Immature natural killer cell (primary cell): ENCODE measurements around the gene AVL9. TPM values are rescaled to one million over a fixed set of nuclear protein-coding genes. Genes with fewer than 3 reads are reported as not detected.
"Not testable (repeated sequence)": the region's sequence is repeated elsewhere in the genome, so short reads cannot be mapped to it uniquely, and the experiment has no call there.

Experiments used
- DNase-seq, 3 donors: peaks; one replicate each; pipeline ENCODE4 v3.0.0; 2022; ENCODE audit warnings: mixed read lengths in 1 of 3
- H3K27ac Mint-ChIP-seq, 6 donors: one replicate each; pipeline ENCODE4 v1.8.0; 2020; ENCODE audit warnings: mixed read lengths in 6 of 6, mild to moderate bottlenecking in 5 of 6, inconsistent platforms in 4 of 6, moderate library complexity in 3 of 6
- H3K27me3 Mint-ChIP-seq, 3 donors: one replicate each; pipeline ENCODE4 v1.8.0; 2020 to 2021; ENCODE audit warnings: low read depth in 3 of 3, mild to moderate bottlenecking in 3 of 3, mixed read lengths in 3 of 3, moderate library complexity in 3 of 3, inconsistent platforms in 1 of 3
- H3K36me3 Mint-ChIP-seq, 3 donors: one replicate each; pipeline ENCODE4 v1.8.0; 2020; ENCODE audit warnings: mixed read lengths in 3 of 3, inconsistent platforms in 2 of 3, mild to moderate bottlenecking in 2 of 3
- H3K4me1 Mint-ChIP-seq, 2 donors: one replicate each; pipeline ENCODE4 v1.8.0; 2020; ENCODE audit warnings: inconsistent platforms in 2 of 2, mild to moderate bottlenecking in 2 of 2, mixed read lengths in 2 of 2, moderate library complexity in 1 of 2
- H3K4me3 Mint-ChIP-seq, 5 donors: one replicate each; pipeline ENCODE4 v1.8.0; 2020; ENCODE audit warnings: mild to moderate bottlenecking in 5 of 5, mixed read lengths in 5 of 5, inconsistent platforms in 3 of 5, moderate library complexity in 3 of 5
- H3K9me3 Mint-ChIP-seq, 6 donors: one replicate each; pipeline ENCODE4 v1.8.0; 2020; ENCODE audit warnings: mild to moderate bottlenecking in 6 of 6, mixed read lengths in 6 of 6, inconsistent platforms in 4 of 6, moderate library complexity in 3 of 6
- polyA plus RNA-seq, 3 donors: library from polyadenylated mRNA; unstranded; fragments of 300-500 nt; fragmentation: Illumina TruSeq; gene quantifications; one replicate each; pipeline ENCODE4 v1.2.3, GENCODE V29; 2021

The AVL9 gene
- polyA plus RNA-seq, 3 donors from 2014 or later: 8.4 to 14.5 (median 9.3) TPM

DNA sequence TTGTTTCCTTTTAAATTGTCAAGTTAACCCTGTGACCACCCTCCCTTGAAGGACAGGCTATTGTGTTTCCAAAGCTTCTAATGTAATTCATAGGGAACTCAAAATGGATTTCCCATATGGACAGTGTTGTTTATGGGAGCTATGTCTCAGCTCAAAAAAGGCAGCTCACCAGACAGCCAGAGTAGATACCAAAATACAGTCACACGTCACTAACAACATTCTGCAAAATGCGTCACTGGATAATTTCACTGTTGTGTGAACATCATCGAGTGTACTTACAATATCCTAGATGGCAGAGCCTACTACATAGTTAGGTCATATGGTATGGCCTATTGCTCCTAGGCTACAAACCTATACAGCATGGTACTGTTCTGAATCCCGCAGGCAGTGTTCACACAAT, 97.4 kb downstream of the AVL9 start:
- peaks cover 0 to 4% (median 2%) of the 10 kb centered on the region in 3 donors for H3K36me3 Mint-ChIP-seq
- no peak overlapping the region for H3K27ac Mint-ChIP-seq
- H3K9me3 Mint-ChIP-seq: peaks cover 0 to 1% (median 0%) of the 10 kb centered on the region in 6 donors
- no peak overlapping the region for H3K4me3 Mint-ChIP-seq
- H3K4me1 Mint-ChIP-seq: no peaks in the 10 kb centered on the region
- no peak for DNase-seq
- H3K27me3 Mint-ChIP-seq: peaks cover 2 to 6% (median 3%) of the 10 kb centered on the region in 3 donors

DNA sequence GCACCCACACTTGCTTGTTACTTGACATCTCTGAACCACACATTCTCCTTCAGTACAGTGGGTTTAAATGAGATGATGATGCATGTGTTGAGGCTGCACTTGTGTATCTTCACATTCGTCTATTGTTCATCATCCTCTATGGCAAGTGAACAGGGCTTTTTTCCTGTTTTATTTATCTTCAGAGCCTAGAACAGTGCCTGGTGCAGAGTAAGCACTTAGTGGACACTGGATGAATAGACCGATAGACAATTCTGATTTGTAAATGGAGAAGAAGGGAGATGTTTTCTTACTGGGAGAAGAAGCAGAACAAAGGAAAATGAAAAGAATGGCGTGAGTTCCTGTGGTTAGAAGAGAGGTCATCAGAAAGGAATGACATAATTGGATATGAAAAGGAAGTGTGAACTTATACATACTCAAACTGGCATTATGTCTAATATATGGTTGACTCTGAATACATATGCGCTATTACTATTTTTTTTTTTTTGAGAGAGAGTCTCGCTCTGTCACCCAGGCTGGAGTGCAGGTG, 99.7 kb downstream of the AVL9 start:
- peaks cover 2 to 6% (median 4%) of the 10 kb centered on the region in 3 donors for H3K27me3 Mint-ChIP-seq
- H3K4me3 Mint-ChIP-seq: no peak overlapping the region
- peaks cover 0 to 8% (median 0%) of the 10 kb centered on the region in 6 donors for H3K9me3 Mint-ChIP-seq
- no peak for DNase-seq
- no peaks in the 10 kb centered on the region for H3K36me3 Mint-ChIP-seq
- H3K27ac Mint-ChIP-seq: no peak overlapping the region
- no peaks in the 10 kb centered on the region for H3K4me1 Mint-ChIP-seq

- H3K4me1 Mint-ChIP-seq, H3K27me3 Mint-ChIP-seq, DNase-seq, H3K4me3 Mint-ChIP-seq, H3K27ac Mint-ChIP-seq: not testable (repeated sequence)
- H3K36me3 Mint-ChIP-seq: peaks cover 0 to 10% (median under 1%) of the 10 kb centered on the region in 3 donors
- peaks cover 2 to 20% (median 14%) of the 10 kb centered on the region in 6 donors for H3K9me3 Mint-ChIP-seq
Observed at GRCh38 chr7:32601196-32601595, 105.9 kb downstream of the AVL9 start.

DNA sequence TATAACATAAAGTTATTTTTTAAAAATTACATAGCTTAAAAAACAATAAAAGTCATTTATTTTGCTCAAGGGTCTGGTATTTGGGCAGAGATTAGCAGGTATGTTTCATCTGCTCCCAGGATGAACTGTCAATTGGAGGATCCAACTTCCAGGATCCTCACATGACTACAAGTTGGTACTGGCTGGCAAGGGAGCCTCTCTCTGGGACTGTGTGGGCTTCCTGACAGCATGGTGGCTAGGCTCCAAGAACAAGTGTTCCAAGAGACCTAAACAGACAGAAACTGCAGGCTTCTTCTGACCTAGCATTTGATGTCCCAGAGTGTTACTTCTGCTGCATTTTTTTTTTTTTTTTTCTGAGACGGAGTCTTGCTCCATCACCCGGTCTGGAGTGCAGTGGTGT, 107.2 kb downstream of the AVL9 start:
- no peaks in the 10 kb centered on the region for H3K4me1 Mint-ChIP-seq
- H3K4me3 Mint-ChIP-seq: no peak overlapping the region
- peaks cover 2 to 20% (median 14%) of the 10 kb centered on the region in 6 donors for H3K9me3 Mint-ChIP-seq
- DNase-seq: no peak
- H3K36me3 Mint-ChIP-seq: peaks cover 0 to 10% (median 2%) of the 10 kb centered on the region in 3 donors
- H3K27me3 Mint-ChIP-seq: peaks cover 2 to 4% (median 2%) of the 10 kb centered on the region in 3 donors
- no peak overlapping the region for H3K27ac Mint-ChIP-seq

DNA sequence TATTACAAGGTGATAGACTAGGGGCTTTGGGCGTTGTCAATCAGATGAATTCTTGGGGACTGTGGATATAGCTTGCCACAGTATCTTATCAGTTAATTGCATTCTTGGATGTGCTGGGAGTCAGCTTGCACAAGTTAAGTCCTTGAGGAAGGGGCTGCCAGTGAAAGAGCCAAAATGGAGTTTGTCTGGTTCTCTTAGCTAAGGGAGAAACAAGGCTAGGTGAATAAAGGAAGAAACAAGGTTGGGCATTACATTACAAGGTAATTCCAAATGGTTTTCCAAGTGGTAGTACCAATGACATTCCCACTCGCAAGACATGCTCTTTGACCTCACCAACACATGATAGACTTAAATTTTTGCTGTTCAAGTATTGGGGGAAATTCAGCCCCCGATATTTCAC, 108.2 kb downstream of the AVL9 start:
- H3K27me3 Mint-ChIP-seq, H3K27ac Mint-ChIP-seq, DNase-seq, H3K4me3 Mint-ChIP-seq, H3K4me1 Mint-ChIP-seq: not testable (repeated sequence)
- Mint-ChIP-seq H3K36me3 (peaks cover 0 to 10% (median 2%) of the 10 kb centered on the region in 3 donors), H3K9me3 (peaks cover 2 to 17% (median 12%) of the 10 kb centered on the region in 6 donors)

DNA sequence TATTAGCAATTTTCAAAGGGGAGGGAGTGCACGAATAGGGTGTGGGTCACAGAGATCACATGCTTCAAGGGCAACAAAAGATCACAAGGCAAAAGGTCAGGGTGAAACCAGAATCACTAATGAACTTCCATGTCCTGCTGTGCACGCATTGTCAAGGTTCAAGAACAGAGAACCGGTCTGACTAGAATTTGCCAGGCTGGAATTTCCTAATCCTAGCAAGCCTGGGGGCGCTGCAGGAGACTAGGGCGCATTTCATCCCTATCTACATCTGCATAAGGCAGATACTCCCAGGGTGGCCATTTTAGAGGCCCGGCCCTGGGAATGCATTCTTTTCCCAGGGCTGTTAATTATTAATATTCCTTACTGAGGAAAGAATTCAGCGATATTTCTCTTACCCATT, 108.8 kb downstream of the AVL9 start:
- not testable (repeated sequence) for H3K27ac Mint-ChIP-seq, H3K4me1 Mint-ChIP-seq, H3K4me3 Mint-ChIP-seq, H3K27me3 Mint-ChIP-seq, DNase-seq
- peaks cover 2 to 17% (median 12%) of the 10 kb centered on the region in 6 donors for H3K9me3 Mint-ChIP-seq
- peaks cover 0 to 10% (median 2%) of the 10 kb centered on the region in 3 donors for H3K36me3 Mint-ChIP-seq

GRCh38 chr7:32605032-32605431, 109.7 kb downstream of the AVL9 start:
- H3K4me3 Mint-ChIP-seq: no peak overlapping the region
- H3K27ac Mint-ChIP-seq: no peak overlapping the region
- DNase-seq: no peak
- H3K9me3 Mint-ChIP-seq: peaks cover 2 to 17% (median 12%) of the 10 kb centered on the region in 6 donors
- no peaks in the 10 kb centered on the region for H3K4me1 Mint-ChIP-seq
- H3K27me3 Mint-ChIP-seq: peaks cover 0 to 7% (median 6%) of the 10 kb centered on the region in 3 donors
- peaks cover 0 to 10% (median 2%) of the 10 kb centered on the region in 3 donors for H3K36me3 Mint-ChIP-seq

GRCh38 chr7:32609463-32609862, 114.2 kb downstream of the AVL9 start:
- Mint-ChIP-seq H3K36me3 (peaks cover 0 to 4% (median 2%) of the 10 kb centered on the region in 3 donors), H3K27ac (no peak overlapping the region), H3K27me3 (peaks cover 0 to 5% (median 5%) of the 10 kb centered on the region in 3 donors), H3K4me3 (no peak overlapping the region), H3K9me3 (peaks cover 0 to 11% (median 4%) of the 10 kb centered on the region in 6 donors), H3K4me1 (no peaks in the 10 kb centered on the region)
- no peak for DNase-seq

DNA sequence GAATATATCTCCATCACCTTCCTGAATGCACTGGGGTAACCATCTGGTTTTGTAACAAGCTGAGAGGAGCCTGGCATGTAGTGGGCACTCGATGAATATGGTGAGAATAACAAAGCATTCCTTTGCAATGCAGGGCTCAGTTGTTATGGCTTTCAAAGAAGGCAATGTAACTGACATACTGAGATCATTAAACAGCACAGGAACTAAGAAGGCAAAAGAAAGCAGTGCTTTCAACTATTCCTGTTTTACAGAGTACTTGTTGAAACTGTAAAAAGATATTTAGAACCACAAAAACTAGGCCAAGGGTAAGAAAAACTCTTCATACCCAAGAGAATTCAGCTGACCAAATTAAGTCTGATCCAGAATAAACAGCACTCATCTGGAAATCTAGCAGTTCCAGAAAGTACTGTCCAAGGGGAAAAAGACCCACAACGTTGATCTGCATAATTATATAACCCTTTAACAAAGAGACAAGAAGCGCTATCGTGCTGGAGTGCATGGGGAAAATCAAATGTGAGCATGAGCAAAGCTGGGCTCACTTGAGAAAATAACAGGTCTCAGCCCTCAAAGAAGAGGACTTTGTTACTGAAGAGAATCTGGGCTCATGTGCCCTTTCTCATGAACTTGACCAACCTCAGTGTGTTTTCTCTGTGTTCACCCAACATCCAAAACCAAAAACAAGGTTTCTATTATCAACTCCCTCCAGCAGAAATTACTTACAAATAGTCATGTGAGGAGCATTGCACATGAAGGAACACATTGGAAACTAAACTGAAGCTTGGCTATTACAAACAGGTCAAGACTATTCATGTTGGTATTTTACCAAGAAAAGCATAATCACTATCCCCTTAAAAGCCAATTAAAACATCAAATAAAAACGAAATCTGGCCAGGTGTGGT, 116.2 kb downstream of the AVL9 start:
- peaks cover 0 to 3% (median 0%) of the 10 kb centered on the region in 3 donors for H3K36me3 Mint-ChIP-seq
- DNase-seq: no peak
- H3K4me1 Mint-ChIP-seq: no peaks in the 10 kb centered on the region
- no peaks in the 10 kb centered on the region for H3K9me3 Mint-ChIP-seq
- no peak overlapping the region for H3K27ac Mint-ChIP-seq
- H3K4me3 Mint-ChIP-seq: no peak overlapping the region
- peaks cover 0 to 5% (median 5%) of the 10 kb centered on the region in 3 donors for H3K27me3 Mint-ChIP-seq

GRCh38 chr7:32616625-32617024, 121.3 kb downstream of the AVL9 start:
- DNase-seq: no peak
- H3K27ac Mint-ChIP-seq: no peak overlapping the region
- no peaks in the 10 kb centered on the region for H3K9me3 Mint-ChIP-seq
- H3K4me1 Mint-ChIP-seq: no peaks in the 10 kb centered on the region
- H3K4me3 Mint-ChIP-seq: no peak overlapping the region
- H3K36me3 Mint-ChIP-seq: peaks cover 0 to 3% (median 0%) of the 10 kb centered on the region in 3 donors
- no peaks in the 10 kb centered on the region for H3K27me3 Mint-ChIP-seq

DNA sequence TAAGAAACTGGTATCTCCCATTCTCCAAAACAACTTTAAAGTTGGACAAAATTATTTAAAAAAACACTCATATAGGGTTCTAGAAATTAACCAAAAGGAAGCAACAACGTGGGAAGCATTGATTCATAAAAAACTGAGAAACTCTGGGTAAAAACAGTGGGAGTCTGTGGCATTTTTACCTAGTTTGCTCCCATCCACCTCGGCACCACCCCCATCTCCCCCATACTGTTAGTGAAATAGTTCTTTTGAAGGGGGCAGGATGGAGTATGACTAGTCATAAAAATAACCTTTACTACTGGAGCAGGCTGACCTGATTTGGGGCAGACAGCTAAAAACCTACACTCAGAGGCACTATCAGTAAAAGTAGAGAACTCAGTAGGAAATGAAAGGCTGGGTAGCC, 123.2 kb downstream of the AVL9 start:
- H3K4me3 Mint-ChIP-seq: no peak overlapping the region
- H3K27ac Mint-ChIP-seq: no peak overlapping the region
- no peaks in the 10 kb centered on the region for H3K27me3 Mint-ChIP-seq
- H3K4me1 Mint-ChIP-seq: no peaks in the 10 kb centered on the region
- H3K9me3 Mint-ChIP-seq: no peaks in the 10 kb centered on the region
- DNase-seq: no peak
- H3K36me3 Mint-ChIP-seq: peaks cover 0 to 3% (median 0%) of the 10 kb centered on the region in 3 donors

- H3K4me3 Mint-ChIP-seq: no peak overlapping the region
- no peaks in the 10 kb centered on the region for H3K27me3 Mint-ChIP-seq
- H3K9me3 Mint-ChIP-seq: no peaks in the 10 kb centered on the region
Observed at GRCh38 chr7:32618987-32619386, 123.7 kb downstream of the AVL9 start.

DNA sequence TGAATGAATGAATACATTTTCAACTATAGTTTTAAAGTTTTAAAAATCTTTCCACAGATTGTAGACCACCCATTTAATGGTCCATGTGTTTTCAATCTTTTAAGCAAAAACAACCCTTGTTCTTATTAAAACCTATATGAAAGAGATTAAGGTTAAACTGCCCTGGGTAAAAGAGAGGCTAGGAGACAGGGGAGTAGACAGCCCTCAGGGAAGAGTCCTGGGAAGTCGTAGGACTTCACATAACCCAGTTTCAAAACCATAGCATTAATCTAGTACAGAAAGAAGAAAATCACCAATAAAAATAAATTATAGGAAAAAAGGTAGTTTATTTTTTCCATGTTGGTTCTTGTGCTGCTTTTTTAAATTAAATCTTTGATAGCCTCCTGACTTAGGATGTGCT, 124.1 kb downstream of the AVL9 start:
- not testable (repeated sequence) for H3K4me1 Mint-ChIP-seq, DNase-seq, H3K36me3 Mint-ChIP-seq, H3K9me3 Mint-ChIP-seq, H3K4me3 Mint-ChIP-seq, H3K27me3 Mint-ChIP-seq
- peak overlapping the region in 1 of 6 donors; percentile 32 for H3K27ac Mint-ChIP-seq

More at GRCh38 chr7:32618987-32619386, 123.7 kb downstream of the AVL9 start:
- Mint-ChIP-seq H3K4me1 (no peaks in the 10 kb centered on the region), H3K27ac (no peak overlapping the region), H3K36me3 (peaks cover 0 to 3% (median 0%) of the 10 kb centered on the region in 3 donors)
- no peak for DNase-seq

DNA sequence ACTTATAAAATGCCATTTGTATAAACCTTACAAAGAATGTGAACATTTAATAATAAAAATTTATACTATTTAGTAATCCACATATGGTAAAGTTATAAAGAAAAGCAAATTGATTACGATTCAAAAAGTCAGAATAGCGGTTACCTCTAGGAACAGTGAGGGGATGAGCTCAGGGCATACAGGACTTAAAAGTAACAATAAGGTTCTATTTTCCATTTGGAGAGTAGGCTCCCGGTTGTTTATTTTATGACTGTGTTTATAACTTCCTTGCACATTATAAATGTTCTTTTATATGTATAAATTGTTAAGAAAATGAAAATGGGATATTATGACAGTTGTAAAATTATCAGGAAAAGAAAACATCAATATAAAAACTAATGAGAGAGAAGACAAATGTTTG, 135.7 kb downstream of the AVL9 start:
- Mint-ChIP-seq H3K36me3 (no peaks in the 10 kb centered on the region), H3K27me3 (peaks cover 0 to 1% (median 0%) of the 10 kb centered on the region in 3 donors), H3K4me3 (no peak overlapping the region), H3K27ac (no peak overlapping the region), H3K4me1 (no peaks in the 10 kb centered on the region), H3K9me3 (no peaks in the 10 kb centered on the region)
- DNase-seq: no peak
